K562 (cell line): ENCODE measurements around the gene GRIN2D. TPM values are rescaled to one million over a fixed set of nuclear protein-coding genes. Genes with fewer than 3 reads are reported as not detected.

Source experiments
- ATF7 ChIP-seq: fragments of 450-650 bp; IDR thresholded peaks from 2 replicates; pipeline ENCODE4 v1.7.1; 2014; ENCODE audit warnings: mild to moderate bottlenecking, moderate library complexity
- DNMT1 ChIP-seq: fragments of 450-650 bp; IDR thresholded peaks from 2 replicates; pipeline ENCODE4 v1.6.1; 2016; ENCODE audit warnings: antibody characterized with exemption, mild to moderate bottlenecking
- HIVEP1 ChIP-seq: fragments of 250-450 bp; sonication (Bioruptor Pico); IDR thresholded peaks from 2 replicates; pipeline ENCODE4 v1.4.0; 2020; ENCODE audit warnings: mild to moderate bottlenecking
- LARP7 ChIP-seq: fragments of 450-650 bp; IDR thresholded peaks from 2 replicates; pipeline ENCODE4 v1.6.1; 2016
- PTBP1 ChIP-seq: fragments of 200-400 bp; formaldehyde crosslinking; IDR thresholded peaks from 2 replicates; pipeline ENCODE4 v1.6.1; 2017; ENCODE audit warnings: low read depth, low read length
- RB1 ChIP-seq: fragments of 450-650 bp; IDR thresholded peaks from 2 replicates; pipeline ENCODE4 v1.6.1; 2017; ENCODE audit warnings: low read depth, mild to moderate bottlenecking
- SMAD4 ChIP-seq: fragments of 250-450 bp; sonication (Bioruptor Pico); conservative IDR thresholded peaks from 2 replicates; pipeline ENCODE4 v1.8.0; 2021; ENCODE audit warnings: inconsistent platforms, mild to moderate bottlenecking, moderate library complexity
- YY1 ChIP-seq, 3 experiments: IDR thresholded peaks; 2 replicates each; pipeline ENCODE4 v1.6.1; 2011; ENCODE audit warnings: low read length in 2 of 3, mild to moderate bottlenecking in 2 of 3, moderate library complexity in 2 of 3, borderline replicate concordance in 1 of 3, control low read depth in 1 of 3, low read depth in 1 of 3; ENCODE audit not compliant: insufficient read depth in 3 of 3, insufficient replicate concordance in 2 of 3, control insufficient read depth in 1 of 3, insufficient read length in 1 of 3; ENCODE audit errors: extremely low read depth in 1 of 3
- ZFP30 ChIP-seq: fragments of 250-450 bp; sonication (Bioruptor Pico); IDR thresholded peaks from 2 replicates; pipeline ENCODE4 v1.8.0; 2022; ENCODE audit warnings: moderate library complexity, mild to moderate bottlenecking, inconsistent platforms, borderline replicate concordance
- ZNF436 ChIP-seq: fragments of 250-450, 450-650 bp; sonication (Bioruptor Pico); formaldehyde crosslinking; IDR thresholded peaks from 2 replicates; pipeline ENCODE4 v1.7.0; 2020; ENCODE audit warnings: mild to moderate bottlenecking
- ZNF561 ChIP-seq: fragments of 450-650 bp; formaldehyde crosslinking; conservative IDR thresholded peaks from 2 replicates; pipeline ENCODE4 v1.4.0; 2020; ENCODE audit warnings: mild to moderate bottlenecking, moderate library complexity
- ZNF644 ChIP-seq: fragments of 200-800 bp; sonication (Bioruptor generic); IDR thresholded peaks from 2 replicates; pipeline ENCODE4 v1.6.1; 2016; ENCODE audit warnings: low read depth, missing genetic modification characterization, missing compliant biosample characterization
- ZSCAN32 ChIP-seq: fragments of 450-650 bp; formaldehyde crosslinking; IDR thresholded peaks from 2 replicates; pipeline ENCODE4 v1.4.0; 2020; ENCODE audit warnings: mild to moderate bottlenecking, moderate library complexity
- polyA plus RNA-seq, 8 experiments: library from polyadenylated mRNA; depleted of rRNA in 4 of 8; stranded (reverse) in 5 of 8; unstranded in 3 of 8; fragments of >200 nt; fragmentation: Nextera tagmentation in 2 of 8; fragmentation: Illumina TruSeq in 1 of 8; extraction: Ambion mirVana in 2 of 8; extraction: Trizol in 1 of 8; gene quantifications; 2 replicates each; pipeline versions ENCODE4 v1.2.1 to v1.2.3, GENCODE V29; 2011 to 2014; ENCODE audit warnings: inconsistent platforms in 1 of 8, missing spikeins in 1 of 8
- total RNA-seq, 7 experiments: library from RNA; depleted of rRNA in 6 of 7; stranded (reverse); fragments of >200 nt in 6 of 7; fragmentation: Illumina TruSeq in 2 of 7; extraction: Trizol in 2 of 7; gene quantifications; 2 replicates each; pipeline versions ENCODE4 v1.2.1 to v1.2.3, GENCODE V29; 2011 to 2021; ENCODE audit warnings: low replicate concordance in 1 of 7
- TF ChIP-seq, protein P1 (sequence below): fragments of 450-650 bp; IDR thresholded peaks from 2 replicates; pipeline ENCODE4 v1.7.0; 2016; ENCODE audit warnings: borderline replicate concordance
- TF ChIP-seq, protein P2 (sequence below): fragments of 450-650 bp; IDR thresholded peaks from 2 replicates; pipeline ENCODE4 v1.6.1; 2016; ENCODE audit warnings: antibody characterized with exemption
- TF ChIP-seq, protein P3 (sequence below): fragments of 250-450 bp; sonication (Bioruptor Pico); IDR thresholded peaks from 2 replicates; pipeline ENCODE4 v1.9.0; 2021; ENCODE audit warnings: mild to moderate bottlenecking, inconsistent platforms
- TF ChIP-seq, protein P4 (sequence below): sonication (generic); IDR thresholded peaks from 2 replicates; pipeline ENCODE4 v1.6.1; 2016
- TF ChIP-seq, protein P5 (sequence below), 2 experiments: fragments of 200-800 bp in 1 of 2; sonication (Bioruptor generic) in 1 of 2; sonication (generic) in 1 of 2; formaldehyde crosslinking in 1 of 2; IDR thresholded peaks in 1 of 2; conservative IDR thresholded peaks in 1 of 2; 2 replicates each; pipeline versions ENCODE4 v1.5.0 to v1.6.1; 2016 to 2020; ENCODE audit warnings: missing compliant biosample characterization in 1 of 2, missing genetic modification characterization in 1 of 2, missing genetic modification reagents in 1 of 2

Gene GRIN2D
- total and polyA plus RNA-seq, 9 of the 15 experiments (the other 6 are each of a cell fraction or from before 2014, with no cell fraction given), result 0.32 to 31.5 (median 1.8) TPM

DNA sequence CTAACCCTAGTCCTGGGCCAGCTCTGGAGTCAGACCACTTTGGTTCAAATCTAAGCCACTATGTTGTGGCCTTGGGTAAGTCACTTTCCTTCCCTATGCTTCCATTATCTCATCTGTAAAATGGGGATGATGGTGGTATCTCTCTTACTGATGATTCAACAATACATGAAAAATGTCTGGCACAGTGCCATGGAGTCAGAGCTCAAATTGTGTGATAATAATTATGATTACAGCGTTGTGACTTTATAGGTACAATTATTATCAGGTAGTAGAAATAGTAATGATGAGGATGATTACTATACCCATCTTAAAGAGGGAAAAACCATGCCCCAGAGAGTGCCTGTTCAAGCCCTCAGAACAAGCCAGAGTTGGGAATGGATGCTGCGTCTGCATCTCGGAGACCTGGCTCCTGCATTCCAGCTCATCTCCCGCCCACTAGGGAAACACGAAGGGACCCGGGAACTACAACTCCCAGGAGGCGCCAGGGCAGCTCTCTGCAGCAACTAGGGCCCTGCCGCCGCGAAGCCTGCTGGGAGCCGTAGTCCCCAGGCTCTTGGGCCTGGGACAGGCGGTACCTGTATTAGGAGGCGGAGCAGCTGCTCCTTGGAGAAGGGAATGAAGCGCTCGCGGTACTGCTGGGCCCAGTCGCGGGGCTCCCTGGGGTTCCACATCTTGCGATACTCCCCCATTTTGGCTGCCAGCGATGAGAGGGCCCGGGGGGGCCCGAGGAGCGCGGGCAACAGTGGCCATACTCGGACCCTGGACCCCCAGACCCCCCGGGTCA, 30.6 kb upstream of the GRIN2D start (continued):
- TF ChIP-seq, protein P1, sequence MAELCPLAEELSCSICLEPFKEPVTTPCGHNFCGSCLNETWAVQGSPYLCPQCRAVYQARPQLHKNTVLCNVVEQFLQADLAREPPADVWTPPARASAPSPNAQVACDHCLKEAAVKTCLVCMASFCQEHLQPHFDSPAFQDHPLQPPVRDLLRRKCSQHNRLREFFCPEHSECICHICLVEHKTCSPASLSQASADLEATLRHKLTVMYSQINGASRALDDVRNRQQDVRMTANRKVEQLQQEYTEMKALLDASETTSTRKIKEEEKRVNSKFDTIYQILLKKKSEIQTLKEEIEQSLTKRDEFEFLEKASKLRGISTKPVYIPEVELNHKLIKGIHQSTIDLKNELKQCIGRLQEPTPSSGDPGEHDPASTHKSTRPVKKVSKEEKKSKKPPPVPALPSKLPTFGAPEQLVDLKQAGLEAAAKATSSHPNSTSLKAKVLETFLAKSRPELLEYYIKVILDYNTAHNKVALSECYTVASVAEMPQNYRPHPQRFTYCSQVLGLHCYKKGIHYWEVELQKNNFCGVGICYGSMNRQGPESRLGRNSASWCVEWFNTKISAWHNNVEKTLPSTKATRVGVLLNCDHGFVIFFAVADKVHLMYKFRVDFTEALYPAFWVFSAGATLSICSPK, result no peak
- no peak for TF ChIP-seq LARP7
- peak in 1 of 3 experiments; percentile 50 for TF ChIP-seq YY1 (IDR thresholded peaks at IDR 0.05; ENCODE audit: borderline replicate concordance in 1 of 3, control insufficient read depth in 1 of 3, extremely low read depth in 1 of 3, insufficient read depth in 3 of 3, insufficient read length in 1 of 3, insufficient replicate concordance in 2 of 3, low read depth in 1 of 3, low read length in 2 of 3)
- TF ChIP-seq, protein P2, sequence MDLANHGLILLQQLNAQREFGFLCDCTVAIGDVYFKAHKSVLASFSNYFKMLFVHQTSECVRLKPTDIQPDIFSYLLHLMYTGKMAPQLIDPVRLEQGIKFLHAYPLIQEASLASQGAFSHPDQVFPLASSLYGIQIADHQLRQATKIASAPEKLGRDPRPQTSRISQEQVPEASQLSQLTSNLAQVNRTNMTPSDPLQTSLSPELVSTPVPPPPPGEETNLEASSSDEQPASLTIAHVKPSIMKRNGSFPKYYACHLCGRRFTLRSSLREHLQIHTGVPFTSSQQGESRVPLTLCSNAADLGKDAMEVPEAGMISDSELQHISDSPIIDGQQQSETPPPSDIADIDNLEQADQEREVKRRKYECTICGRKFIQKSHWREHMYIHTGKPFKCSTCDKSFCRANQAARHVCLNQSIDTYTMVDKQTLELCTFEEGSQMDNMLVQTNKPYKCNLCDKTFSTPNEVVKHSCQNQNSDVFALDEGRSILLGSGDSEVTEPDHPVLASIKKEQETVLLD, result no peak
- no peak for TF ChIP-seq PTBP1
- TF ChIP-seq, protein P3, sequence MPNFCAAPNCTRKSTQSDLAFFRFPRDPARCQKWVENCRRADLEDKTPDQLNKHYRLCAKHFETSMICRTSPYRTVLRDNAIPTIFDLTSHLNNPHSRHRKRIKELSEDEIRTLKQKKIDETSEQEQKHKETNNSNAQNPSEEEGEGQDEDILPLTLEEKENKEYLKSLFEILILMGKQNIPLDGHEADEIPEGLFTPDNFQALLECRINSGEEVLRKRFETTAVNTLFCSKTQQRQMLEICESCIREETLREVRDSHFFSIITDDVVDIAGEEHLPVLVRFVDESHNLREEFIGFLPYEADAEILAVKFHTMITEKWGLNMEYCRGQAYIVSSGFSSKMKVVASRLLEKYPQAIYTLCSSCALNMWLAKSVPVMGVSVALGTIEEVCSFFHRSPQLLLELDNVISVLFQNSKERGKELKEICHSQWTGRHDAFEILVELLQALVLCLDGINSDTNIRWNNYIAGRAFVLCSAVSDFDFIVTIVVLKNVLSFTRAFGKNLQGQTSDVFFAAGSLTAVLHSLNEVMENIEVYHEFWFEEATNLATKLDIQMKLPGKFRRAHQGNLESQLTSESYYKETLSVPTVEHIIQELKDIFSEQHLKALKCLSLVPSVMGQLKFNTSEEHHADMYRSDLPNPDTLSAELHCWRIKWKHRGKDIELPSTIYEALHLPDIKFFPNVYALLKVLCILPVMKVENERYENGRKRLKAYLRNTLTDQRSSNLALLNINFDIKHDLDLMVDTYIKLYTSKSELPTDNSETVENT (CRISPR knock-in tag), result 0 out of 2 replicates have a peak, but pooled peaks have one; percentile 19
- TF ChIP-seq ATF7, result 0 out of 2 replicates have a peak, but pooled peaks have one; percentile 25
- 0 out of 2 replicates have a peak, but pooled peaks have one; percentile 8 for TF ChIP-seq ZSCAN32 (CRISPR knock-in tag)
- TF ChIP-seq, protein P4, sequence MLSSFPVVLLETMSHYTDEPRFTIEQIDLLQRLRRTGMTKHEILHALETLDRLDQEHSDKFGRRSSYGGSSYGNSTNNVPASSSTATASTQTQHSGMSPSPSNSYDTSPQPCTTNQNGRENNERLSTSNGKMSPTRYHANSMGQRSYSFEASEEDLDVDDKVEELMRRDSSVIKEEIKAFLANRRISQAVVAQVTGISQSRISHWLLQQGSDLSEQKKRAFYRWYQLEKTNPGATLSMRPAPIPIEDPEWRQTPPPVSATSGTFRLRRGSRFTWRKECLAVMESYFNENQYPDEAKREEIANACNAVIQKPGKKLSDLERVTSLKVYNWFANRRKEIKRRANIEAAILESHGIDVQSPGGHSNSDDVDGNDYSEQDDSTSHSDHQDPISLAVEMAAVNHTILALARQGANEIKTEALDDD, result no peak
- 0 out of 2 replicates have a peak, but pooled peaks have one; percentile 29 for TF ChIP-seq HIVEP1 (CRISPR knock-in tag)
- TF ChIP-seq RB1, result peak; percentile 61; the same call in 1 of the 2 replicates
- TF ChIP-seq SMAD4 (CRISPR knock-in tag), result 0 out of 2 replicates have a peak, but pooled peaks have one; percentile 52
- TF ChIP-seq ZFP30, result no peak
- no peak for TF ChIP-seq DNMT1
- TF ChIP-seq ZNF644 (tag), result peak; percentile 95
- TF ChIP-seq ZNF561 (CRISPR knock-in tag), result no peak
- TF ChIP-seq, protein P5, sequence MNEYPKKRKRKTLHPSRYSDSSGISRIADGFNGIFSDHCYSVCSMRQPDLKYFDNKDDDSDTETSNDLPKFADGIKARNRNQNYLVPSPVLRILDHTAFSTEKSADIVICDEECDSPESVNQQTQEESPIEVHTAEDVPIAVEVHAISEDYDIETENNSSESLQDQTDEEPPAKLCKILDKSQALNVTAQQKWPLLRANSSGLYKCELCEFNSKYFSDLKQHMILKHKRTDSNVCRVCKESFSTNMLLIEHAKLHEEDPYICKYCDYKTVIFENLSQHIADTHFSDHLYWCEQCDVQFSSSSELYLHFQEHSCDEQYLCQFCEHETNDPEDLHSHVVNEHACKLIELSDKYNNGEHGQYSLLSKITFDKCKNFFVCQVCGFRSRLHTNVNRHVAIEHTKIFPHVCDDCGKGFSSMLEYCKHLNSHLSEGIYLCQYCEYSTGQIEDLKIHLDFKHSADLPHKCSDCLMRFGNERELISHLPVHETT (CRISPR knock-in tag; conservative IDR thresholded peaks at IDR 0.05 in 1 of 2, IDR thresholded peaks at IDR 0.05 in 1 of 2), result peak in 1 of 2 experiments; percentile 87; a peak in 2 of 4 replicates
- 0 out of 2 replicates have a peak, but pooled peaks have one; percentile 14 for TF ChIP-seq ZNF436 (CRISPR knock-in tag)
